Hepatocyte (in vitro differentiated cells): Measurements from ENCODE around the gene ZCWPW2.

Source experiments
- EZH2 ChIP-seq: fragments of 200-600 bp; sonication (generic); IDR thresholded peaks from 2 replicates; pipeline ENCODE4 v1.6.1; 2016; ENCODE audit warnings: antibody characterized with exemption, mild to moderate bottlenecking, borderline replicate concordance
- TF ChIP-seq, protein P1 (sequence below): fragments of 200-600 bp; sonication (generic); IDR thresholded peaks from 2 replicates; pipeline ENCODE4 v1.5.1; 2016; ENCODE audit warnings: antibody characterized with exemption, mild to moderate bottlenecking; ENCODE audit not compliant: poor library complexity

DNA sequence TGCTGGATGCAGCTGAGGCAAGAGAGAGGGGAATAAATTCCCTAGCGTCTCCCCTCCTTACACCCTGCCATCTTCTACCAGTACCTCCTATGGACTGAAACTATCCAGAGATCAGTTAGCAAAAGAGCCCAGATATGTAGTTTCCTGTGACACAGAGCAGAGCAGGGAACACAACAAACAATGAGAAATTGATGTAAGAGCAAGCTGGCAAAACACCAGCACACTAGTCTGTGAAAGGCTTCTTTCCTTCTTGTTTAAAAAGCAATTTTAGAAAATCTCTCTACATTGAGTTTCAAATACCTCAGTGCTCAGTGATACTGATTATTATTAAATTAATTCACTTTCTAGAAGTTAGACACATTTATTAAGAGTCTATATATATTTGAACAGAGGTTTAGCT, 215.7 kb downstream of the ZCWPW2 start:
- TF ChIP-seq, protein P1, sequence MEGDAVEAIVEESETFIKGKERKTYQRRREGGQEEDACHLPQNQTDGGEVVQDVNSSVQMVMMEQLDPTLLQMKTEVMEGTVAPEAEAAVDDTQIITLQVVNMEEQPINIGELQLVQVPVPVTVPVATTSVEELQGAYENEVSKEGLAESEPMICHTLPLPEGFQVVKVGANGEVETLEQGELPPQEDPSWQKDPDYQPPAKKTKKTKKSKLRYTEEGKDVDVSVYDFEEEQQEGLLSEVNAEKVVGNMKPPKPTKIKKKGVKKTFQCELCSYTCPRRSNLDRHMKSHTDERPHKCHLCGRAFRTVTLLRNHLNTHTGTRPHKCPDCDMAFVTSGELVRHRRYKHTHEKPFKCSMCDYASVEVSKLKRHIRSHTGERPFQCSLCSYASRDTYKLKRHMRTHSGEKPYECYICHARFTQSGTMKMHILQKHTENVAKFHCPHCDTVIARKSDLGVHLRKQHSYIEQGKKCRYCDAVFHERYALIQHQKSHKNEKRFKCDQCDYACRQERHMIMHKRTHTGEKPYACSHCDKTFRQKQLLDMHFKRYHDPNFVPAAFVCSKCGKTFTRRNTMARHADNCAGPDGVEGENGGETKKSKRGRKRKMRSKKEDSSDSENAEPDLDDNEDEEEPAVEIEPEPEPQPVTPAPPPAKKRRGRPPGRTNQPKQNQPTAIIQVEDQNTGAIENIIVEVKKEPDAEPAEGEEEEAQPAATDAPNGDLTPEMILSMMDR: no peak
- no peak for TF ChIP-seq EZH2
